ENCODE data around the gene INSM2.

DNA sequence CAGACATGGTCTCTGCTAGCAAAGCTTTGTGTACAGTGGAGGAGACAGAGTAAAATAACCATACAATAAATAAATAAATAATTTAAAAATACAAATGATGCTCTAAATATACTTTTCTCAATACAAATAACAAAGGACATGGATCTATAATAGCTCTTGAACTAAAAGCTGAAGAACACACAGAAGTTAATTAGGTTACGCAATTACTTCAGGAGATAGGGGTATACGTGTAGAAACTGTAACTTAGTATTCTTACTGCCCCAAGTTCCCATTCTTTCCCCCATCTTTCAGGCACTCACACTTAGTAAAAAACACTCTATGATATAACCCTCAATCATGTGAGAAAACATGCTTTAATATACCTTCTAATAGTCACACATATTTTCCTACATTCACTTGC, 44.2 kb downstream of the INSM2 start:
- no peak for TF ChIP-seq EP300 (IDR thresholded peaks at IDR 0.05; ENCODE audit: borderline replicate concordance)
- TF ChIP-seq YY1 (IDR thresholded peaks at IDR 0.05; ENCODE audit: low read depth): no peak
- no peak for TF ChIP-seq RAD21 (IDR thresholded peaks at IDR 0.05; ENCODE audit: low read depth)
- TF ChIP-seq, protein P1, sequence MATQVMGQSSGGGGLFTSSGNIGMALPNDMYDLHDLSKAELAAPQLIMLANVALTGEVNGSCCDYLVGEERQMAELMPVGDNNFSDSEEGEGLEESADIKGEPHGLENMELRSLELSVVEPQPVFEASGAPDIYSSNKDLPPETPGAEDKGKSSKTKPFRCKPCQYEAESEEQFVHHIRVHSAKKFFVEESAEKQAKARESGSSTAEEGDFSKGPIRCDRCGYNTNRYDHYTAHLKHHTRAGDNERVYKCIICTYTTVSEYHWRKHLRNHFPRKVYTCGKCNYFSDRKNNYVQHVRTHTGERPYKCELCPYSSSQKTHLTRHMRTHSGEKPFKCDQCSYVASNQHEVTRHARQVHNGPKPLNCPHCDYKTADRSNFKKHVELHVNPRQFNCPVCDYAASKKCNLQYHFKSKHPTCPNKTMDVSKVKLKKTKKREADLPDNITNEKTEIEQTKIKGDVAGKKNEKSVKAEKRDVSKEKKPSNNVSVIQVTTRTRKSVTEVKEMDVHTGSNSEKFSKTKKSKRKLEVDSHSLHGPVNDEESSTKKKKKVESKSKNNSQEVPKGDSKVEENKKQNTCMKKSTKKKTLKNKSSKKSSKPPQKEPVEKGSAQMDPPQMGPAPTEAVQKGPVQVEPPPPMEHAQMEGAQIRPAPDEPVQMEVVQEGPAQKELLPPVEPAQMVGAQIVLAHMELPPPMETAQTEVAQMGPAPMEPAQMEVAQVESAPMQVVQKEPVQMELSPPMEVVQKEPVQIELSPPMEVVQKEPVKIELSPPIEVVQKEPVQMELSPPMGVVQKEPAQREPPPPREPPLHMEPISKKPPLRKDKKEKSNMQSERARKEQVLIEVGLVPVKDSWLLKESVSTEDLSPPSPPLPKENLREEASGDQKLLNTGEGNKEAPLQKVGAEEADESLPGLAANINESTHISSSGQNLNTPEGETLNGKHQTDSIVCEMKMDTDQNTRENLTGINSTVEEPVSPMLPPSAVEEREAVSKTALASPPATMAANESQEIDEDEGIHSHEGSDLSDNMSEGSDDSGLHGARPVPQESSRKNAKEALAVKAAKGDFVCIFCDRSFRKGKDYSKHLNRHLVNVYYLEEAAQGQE (IDR thresholded peaks at IDR 0.05; ENCODE audit: low read depth): no peak
- TF ChIP-seq CEBPB (IDR thresholded peaks at IDR 0.05): peak; percentile 22; the same call in 1 of the 2 replicates
- no peak for TF ChIP-seq CREB1 (IDR thresholded peaks at IDR 0.05; ENCODE audit: low read depth)
- TF ChIP-seq, protein P2, sequence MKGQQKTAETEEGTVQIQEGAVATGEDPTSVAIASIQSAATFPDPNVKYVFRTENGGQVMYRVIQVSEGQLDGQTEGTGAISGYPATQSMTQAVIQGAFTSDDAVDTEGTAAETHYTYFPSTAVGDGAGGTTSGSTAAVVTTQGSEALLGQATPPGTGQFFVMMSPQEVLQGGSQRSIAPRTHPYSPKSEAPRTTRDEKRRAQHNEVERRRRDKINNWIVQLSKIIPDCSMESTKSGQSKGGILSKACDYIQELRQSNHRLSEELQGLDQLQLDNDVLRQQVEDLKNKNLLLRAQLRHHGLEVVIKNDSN (IDR thresholded peaks at IDR 0.05): no peak
- TF ChIP-seq, protein P3, sequence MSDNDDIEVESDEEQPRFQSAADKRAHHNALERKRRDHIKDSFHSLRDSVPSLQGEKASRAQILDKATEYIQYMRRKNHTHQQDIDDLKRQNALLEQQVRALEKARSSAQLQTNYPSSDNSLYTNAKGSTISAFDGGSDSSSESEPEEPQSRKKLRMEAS (IDR thresholded peaks at IDR 0.05): no peak
- no peak for TF ChIP-seq NFIC (IDR thresholded peaks at IDR 0.05)
- no peak for TF ChIP-seq TAF1 (IDR thresholded peaks at IDR 0.05; ENCODE audit: low read depth)

Data from Ishikawa (cell line).